Activated T-cell treated with anti-CD3 and anti-CD28 coated beads, Interleukin-2, amount 50 U/mL, for 48 hours (primary cell): ENCODE results near the gene TRIM24.

Source experiments
- DNase-seq, 2 experiments: peaks; one replicate each; pipeline ENCODE4 v3.0.0-alpha.2; 2020

Gene TRIM24

DNA sequence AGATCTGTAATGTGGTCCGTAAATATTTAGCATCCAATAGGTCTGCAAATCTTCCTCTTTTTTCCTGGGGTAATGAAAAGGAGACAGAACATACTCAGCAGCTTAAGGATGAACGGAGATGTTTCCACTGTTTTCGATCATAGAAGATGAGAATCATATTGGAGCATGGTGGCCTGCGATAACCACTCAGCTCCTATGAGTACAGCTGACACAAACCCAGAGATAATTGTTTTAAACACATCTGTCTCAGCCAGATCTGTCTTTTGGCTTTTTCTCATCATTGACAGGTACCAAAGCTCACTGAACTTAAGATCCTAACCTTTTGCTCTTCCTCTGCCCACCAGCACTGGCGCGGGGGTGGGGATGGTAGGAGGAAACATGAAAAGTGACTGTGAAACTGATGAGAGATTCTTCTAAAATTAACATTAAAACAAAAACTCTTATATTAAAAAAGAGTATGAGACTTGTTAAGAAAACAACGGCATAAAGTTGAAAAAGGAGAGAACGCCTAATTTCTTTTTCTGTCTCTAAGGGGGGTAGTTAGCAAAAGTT is 170.1 kb downstream of the TRIM24 start:
- no peak for DNase-seq

DNA sequence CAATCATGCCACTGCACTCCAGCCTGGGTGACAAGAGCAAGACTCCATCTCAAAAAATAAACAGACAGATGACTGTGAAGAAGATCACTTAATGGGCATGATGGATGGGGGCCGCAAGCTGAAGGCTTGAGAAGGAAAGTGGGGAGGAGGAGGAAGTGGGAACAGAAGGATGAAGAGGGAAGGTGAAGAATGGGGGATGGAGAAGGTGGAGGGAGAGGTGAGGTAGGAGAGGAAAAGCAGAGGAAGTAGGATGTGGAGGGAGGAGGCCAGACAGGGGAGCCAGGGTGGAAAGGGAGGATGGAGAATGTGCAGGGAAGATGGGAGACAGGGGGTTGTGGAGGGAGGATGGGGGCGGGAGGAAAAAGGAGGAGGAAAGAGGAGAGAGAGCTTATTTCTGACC is 172.3 kb downstream of the TRIM24 start:
- no peak for DNase-seq

DNA sequence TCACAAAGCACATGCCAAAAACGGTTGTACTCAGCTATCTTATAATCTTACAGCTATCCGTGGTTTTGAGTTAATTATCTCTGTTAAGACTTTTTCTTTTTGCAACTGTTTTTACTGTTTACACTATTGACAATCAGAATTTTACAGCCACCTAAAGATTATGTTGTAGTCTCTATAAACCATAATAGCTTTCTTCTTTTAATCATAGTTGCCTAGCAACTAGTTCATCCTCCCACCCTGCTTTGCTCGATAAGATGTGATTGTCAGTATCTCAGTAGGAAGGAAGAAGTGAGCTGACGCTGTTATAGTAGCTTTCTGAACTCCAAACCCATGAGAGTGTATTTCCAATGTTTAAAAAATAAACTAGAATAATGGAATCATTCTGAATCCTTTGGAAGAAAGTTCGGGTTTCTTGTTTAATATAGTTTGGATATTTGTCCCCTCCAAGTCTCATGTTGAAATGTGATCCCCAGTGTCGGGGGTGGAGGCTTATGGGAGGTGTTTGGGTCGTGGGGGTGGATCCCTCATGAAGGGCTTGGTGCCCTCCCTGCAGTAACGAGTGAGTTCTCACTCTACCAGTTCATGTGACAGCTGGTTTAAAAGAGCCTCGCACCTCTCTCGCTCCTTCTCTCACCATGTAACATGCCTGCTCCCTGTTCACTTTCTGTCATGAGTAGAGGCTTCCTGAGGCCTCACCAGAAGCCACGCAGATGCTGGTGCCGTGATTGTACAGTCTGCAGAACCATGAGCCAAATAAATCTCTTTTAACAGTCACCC is 173.0 kb downstream of the TRIM24 start:
- DNase-seq, result no peak
